ENCODE measurements around the gene SENP8.
A peak's percentile ranks its signal among the peaks of the same experiment; 100 is the strongest.
"Not testable (repeated sequence)": the region's sequence is repeated elsewhere in the genome, so short reads cannot be mapped to it uniquely, and the experiment has no call there.

SENP8 gene

DNA sequence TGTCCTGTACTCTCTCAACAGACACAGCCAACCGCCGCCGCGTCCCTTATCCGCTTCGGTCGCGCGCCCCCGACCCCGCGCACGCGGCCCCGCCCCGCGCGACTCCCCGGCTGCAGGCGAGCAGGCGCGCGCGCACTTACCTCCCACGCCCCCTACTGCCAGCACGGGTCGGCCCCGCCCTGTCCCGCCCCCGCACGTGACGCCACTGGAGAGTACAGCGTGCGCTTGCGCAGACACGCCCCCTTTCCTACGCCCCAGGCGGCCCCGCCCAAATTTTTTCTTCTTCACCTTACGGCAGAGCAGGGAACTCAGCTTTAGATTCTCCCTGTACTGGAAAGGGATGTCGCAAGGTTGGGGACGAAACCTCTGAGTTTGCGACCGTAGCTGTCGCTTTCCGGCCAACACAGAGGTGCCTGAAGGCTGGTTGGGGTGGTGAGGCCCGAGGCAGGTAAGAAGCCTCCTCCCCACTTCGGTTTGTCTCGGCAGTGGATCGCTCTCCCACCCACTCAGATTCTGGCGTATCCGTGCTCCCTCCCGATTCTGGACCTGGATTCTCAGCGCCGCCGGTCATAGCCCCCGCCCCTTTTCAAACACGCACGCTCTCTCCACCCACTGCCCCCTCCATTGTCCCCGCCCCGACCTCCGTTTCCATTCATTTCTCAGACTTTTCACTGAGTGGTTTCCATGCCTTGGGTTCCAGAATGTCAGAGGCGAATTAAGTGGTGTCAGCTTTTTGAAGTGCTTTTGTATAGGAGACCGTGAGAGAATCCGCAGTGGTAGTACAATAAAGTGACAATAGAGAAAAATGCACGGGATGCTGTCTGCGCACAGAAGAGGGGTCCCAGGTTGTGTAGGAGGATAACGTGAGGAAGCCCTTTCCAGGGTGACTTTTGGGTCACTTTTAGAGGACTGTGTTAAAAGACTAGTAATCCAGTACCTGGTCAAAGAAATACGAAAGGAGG is at the start of gene SENP8, which contains the start of gene MYO9A:
Gene SENP8 (plus strand): TSS at position 387 of the 962 bp plus-strand sequence. CDS start 21,221 bp downstream, outside the sequence.
Gene MYO9A (minus strand): TSS at position 134 of the 962 bp plus-strand sequence. CDS start 71,587 bp downstream, outside the sequence.
- peak; percentile 98 to 99 for DNase-seq (ENCODE audit: low read depth in 2 of 2)

DNA sequence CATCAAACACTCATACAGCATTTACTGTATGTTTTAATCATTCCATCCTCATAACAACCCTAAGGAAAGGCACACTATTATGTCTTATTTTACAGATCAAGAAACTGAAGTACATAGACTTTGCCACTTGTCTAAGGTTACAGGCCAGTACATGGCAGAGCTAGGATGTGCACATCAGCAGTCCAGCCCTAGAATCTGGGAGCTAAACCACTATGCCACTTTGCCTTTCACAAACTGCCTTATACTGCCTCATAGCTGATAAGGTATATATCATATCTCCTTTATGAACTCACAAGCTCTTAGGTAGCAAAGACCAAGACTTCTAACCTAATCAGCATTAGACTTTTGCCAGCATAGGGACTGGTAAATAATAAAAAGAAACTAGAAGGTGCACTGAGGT is 49.3 kb upstream of the SENP8 start:
- DNase-seq (ENCODE audit: low read depth in 2 of 2): no peak

DNA sequence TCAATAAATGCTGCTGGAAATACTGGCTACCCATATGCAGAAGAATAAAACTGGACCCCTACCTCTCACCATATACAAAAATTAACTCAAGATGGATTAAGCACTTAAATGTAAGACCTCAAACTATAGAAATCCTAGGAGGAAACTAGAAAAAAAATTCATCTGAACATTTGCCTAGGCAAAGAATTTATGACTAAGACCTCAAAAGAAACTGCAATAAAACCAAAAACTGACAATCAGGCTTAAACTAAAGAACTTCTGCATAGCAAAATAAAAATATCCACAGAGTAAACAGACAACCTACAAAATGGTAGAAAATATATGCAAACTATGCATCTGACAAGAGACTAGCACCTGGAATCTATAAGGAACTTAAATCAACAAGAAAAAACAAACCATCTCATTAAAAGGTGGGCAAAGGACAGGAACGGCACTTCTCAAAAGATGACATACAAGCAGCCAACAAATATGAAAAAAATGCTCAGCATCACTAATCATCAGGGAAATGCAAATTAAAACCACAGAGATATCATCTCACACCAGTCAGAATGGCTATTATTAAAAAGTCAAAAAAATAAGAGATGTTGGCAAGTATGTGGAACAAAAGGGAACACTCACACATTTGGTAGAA is 47.3 kb upstream of the SENP8 start:
- DNase-seq (ENCODE audit: low read depth in 2 of 2): no peak

DNA sequence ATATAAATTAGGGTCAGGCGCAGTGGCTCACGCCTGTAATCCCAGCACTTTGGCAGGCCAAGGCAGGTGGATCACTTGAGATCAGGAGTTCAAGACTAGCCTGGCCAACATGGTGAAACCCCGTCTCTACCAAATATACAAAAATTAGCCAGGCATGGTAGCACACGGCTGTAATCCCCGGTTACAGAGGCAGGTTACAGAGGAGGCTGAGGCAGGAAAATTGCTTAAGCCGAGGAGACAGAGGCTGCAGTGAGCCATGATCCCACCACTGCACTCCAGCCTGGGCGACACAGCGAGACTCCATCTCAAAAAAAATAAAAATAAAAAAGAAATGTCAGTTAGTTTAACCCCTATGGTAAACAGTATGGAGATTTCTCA is 46.8 kb upstream of the SENP8 start:
- DNase-seq (ENCODE audit: low read depth in 2 of 2): not testable (repeated sequence)

DNA sequence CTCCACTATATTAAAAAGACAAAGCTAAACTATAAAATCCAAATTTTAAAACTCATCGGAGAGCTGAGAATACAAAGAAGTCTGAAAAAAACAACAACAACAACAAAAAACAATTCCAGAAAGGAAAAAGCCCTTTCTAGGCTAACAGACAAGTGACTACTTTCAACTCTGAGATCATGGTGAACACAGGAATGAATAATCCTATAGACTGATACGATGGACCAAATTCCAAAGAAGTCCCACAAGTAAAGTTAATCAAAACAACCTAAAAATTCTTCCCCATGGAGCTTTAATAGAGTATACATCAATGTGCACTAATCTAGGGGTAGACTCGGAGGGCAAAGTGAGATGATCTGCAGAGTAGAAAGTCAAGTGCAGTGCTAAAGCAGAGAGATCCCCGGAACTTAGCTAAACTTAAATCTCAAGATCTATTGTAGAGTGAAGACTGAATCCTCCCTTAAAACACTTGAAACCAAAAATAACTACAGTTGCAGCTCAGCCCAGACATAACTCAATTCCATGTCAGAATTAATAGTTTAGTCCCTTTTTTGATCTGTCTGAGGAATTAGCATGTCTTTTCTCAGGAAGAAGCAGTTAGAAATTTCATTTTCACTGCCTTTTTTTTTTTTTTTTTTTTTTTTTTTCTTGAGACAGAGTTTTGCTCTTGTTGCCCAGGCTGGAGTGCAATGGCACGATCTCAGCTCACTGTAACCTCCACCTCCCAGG is 43.7 kb upstream of the SENP8 start:
- no peak for DNase-seq (ENCODE audit: low read depth in 2 of 2)

DNA sequence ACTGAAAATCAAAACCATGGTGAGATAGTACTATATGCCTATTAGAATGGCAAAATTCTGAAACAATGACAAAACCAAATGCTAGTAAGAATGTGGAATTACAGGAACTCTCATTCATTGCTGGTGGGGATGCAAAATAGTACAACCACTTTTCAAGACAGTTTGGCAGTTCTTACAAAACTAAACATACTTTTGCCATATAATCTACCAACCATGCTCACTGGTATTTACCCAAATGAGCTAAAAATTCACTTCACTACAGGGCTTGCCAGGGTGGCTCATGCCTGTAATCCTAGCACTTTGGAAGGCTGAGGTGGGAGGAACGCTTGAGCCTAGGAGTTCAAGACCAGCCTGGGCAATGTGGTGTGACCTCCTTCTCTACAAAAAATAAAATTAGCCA is 40.3 kb upstream of the SENP8 start:
- no peak for DNase-seq (ENCODE audit: low read depth in 2 of 2)

DNA sequence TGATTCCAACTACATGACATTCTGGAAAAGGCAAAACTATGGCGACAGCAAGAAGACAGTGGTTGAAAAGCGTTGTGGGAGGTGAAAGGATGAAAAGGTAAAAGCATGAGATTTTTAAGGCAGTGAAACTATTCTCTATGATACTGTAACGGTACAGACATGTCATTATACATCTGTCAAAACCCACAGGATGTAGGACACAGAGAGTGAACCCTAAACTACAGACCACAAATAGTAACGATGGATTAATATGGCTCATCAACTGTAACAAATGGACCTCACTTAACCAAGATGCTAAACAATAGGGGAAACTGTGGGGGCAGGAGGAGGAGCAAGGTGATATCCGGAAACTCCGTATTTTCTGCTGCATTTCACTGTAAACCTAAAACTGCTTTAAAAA is 39.3 kb upstream of the SENP8 start:
- no peak for DNase-seq (ENCODE audit: low read depth in 2 of 2)

DNA sequence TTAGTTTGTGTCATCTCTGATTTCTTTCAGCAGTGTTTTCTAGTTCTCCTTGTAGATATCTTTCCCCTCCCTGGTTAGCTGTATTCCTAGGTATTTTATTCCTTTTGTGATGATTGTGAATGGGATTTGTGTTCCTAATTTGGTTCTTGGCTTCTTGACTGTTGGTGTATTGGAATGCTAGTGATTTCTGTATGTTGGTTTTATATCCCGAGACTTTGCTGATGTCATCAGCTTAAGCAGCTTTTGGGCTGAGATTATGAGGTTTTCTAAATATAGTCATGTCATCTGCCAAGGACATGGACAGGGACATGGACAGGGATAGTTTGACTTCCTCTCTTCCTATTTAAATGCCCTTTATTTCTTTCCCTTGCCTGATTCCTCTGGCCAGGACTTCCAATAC is 36.0 kb upstream of the SENP8 start:
- no peak for DNase-seq (ENCODE audit: low read depth in 2 of 2)

DNA sequence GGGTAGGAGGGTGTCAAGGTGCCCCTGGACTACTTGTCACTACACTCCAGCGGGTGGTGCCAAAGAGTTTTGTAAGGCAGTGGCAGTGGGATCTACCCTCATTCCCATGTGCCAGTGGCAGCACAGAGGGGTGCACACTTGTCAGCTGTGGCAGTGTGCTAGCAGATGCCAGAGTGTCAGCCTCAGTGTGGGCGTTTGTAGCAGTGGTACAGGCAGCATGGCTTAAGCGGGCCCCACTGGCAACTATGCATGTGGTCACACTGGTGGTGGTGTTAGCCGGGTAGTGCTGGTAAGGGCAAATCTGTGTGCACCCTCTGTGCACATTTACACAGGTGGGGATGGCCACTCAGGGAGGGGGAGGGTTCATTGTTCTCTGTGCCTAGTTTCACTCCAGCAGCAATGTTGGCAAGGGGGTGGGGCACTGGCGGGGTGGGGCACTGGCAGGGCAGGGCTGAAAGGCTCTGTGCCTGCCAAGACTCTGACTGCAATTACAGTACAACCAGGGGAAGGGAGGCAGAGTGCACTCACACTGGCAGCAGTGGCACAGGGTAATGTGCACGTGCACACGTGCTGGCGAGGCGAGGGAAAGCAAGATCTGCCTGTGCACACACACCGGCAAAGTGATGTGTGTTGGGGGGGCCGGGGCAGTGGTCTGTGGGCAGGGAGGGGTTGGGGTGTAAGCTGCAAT is 32.0 kb upstream of the SENP8 start:
- DNase-seq (ENCODE audit: low read depth in 2 of 2): no peak

DNA sequence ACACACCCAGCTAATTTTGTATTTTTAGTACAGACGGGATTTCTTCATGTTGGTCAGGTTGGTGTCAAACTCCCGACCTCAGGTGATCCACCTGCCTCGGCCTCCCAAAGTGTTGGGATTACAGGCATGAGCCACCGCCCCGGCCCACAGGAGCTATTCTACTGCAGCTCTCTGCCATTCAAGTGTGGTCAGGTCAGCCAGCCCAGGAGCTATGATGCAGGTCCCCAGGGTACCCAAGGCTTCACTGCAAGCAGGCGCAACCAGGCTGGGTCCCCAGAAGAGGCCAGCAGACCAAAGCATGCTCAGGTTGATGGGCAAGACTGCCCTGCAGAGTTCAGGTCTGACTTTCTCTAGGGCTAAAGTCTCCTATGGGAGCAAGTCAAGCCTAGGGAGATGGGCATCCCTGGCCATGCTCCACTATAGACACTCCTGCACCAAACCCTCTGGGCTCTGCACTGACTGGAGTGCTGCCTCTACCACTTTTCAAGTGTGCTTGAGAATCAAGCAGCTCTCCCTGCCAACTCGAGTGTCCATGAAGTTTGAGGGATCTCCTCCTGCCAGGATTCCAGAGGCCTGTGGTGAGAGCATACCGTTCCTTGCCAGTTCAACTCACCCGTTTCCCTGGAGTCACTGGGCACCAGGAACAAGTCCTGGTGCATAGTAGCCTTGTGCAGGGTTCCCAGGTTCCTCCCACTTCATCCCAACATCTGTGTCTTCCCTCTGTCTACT is 31.1 kb upstream of the SENP8 start:
- no peak for DNase-seq (ENCODE audit: low read depth in 2 of 2)

DNA sequence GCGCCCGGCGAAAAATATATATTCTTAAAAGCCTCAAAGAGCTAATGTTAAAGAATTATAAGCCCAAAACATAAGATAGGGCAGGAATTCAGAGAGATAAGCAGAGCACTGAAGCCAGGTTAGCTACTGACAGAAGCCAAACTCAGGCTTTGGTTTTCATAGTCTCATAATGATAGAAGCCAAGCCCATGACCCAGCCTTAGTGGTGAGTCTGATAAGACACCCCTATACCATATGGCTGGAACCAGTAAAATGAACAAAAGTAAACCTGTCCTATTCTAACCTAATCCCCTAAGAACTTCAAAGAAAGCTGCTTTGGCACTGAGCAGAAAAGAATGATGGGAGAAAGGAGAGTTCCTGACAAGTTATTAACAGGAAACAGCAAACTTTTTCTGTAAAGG is 26.2 kb upstream of the SENP8 start:
- no peak for DNase-seq (ENCODE audit: low read depth in 2 of 2)

DNA sequence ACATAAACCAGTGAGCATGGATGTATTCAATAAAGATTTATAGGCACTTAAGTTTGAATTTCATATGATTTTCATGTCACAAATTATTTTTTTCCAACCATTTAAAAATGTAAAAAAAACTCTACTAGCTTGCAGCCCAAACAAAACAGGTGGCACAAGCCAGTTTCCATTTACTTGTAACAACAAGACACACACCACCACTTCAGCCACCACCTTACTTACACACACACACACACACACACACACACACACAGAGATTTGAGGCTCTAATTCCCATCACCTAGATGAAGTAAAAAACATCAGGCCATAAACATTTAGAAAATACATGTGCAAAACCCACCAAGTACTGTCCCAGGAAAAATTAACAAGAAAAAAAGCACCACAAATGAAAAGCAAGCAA is 25.5 kb upstream of the SENP8 start:
- no peak for DNase-seq (ENCODE audit: low read depth in 2 of 2)

DNA sequence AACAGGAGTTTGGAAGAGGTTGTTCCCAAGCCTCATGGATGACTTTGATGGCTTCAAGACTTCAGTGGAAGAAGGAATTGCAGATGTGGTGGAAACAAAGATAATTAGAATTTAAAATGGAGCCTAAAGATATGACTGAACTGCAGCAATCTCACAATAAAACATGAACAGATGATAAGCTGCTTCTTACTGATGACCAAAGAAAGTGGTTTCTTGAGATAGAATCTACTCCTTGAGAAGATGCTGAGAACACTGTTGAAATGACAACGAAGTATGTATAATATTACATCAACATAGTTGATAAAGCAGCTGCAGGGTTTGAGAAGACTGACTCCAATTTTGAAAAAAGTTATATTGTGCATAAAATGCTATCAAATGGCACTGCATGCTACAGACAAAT is 21.4 kb upstream of the SENP8 start:
- no peak for DNase-seq (ENCODE audit: low read depth in 2 of 2)

DNA sequence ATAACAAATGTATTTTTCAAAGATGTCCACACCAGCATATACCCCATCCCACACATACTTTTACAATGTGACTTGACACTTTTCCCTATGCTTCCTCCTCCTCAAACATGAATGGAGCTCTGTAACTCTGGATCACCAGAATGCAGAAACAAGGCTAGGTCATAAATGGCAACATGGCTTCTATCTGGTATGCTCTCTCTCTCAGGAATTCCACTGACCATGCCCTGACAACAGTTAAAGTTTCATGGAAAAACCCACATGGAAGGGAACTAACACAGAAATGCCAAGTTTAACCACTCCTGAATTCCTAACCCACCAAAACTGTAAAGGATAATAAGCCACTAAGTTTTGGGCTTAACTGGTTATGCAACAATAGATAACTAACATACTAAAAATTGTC is 20.2 kb upstream of the SENP8 start:
- no peak for DNase-seq (ENCODE audit: low read depth in 2 of 2)

DNA sequence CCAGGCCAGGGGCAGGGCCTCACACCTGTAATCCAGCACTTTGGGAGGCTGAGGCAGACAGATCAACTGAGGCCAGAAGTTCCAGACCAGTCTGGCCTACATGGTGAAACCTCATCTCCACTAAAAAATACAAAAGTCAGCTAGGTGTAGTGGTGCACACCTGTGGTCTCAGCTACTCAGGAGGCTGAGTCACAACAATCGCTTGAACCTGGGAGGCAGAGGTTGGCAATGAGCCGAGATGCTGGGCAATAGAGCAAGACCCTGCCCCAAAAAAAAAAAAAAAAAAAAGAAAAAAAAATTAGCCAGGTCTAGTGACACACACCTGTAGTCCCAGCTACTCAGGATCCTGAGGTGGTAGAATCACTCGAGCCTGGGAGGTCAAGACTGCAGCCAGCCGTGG is 19.0 kb upstream of the SENP8 start:
- no peak for DNase-seq (ENCODE audit: low read depth in 2 of 2)

DNA sequence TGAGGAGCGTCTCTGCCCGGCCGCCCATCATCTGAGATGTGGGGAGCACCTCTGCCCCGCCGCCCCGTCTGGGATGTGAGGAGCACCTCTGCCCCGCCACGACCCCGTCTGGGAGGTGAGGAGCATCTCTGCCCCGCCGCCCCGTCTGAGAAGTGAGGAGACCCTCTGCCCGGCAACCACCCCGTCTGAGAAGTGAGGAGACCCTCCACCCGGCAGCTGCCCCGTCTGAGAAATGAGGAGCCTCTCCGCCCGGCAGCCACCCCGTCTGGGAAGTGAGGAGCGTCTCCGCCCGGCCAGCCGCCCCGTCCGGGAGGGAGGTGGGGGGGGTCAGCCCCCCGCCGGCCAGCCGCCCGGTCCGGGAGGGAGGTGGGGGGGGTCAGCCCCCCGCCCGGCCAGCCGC is 17.7 kb upstream of the SENP8 start:
- DNase-seq (ENCODE audit: low read depth in 2 of 2): not testable (repeated sequence)

DNA sequence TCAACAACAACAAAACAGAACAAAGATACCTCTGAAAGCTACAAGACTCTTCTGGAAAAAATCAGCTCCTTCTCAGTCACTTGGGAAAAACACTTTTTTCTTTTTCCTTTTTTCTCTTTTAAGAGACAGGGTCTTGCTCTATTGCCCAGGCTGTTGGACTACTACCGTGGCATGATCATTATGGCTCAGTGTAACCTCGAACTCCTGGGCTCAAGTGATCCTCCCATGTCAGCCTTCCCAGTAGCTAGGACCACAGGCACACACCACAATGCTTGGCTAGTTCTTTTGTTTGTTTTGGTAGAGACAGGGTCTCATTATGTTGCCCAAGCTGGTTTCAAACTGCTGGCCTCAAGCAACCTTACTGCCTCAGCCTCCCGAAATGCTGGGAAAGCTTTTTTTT is 13.1 kb upstream of the SENP8 start:
- DNase-seq (ENCODE audit: low read depth in 2 of 2): no peak

DNA sequence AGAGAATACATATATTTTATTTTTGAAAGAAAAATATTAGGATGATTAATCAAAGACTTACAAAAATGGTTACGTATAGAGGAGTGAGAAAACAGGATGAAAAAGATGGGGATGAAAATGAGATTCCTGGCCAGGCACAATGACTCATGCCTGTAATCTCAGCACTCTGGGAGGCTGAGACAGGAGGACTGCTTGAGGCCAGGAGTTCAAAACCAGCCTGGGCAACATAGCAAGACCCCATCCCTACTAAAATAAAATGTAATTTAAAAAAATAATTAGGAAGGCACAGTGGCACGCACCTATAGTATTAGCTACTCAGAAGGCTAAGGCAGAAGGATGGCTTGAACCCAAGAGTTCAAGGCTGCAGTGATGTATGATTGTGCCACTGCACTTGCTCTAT is 12.1 kb upstream of the SENP8 start:
- DNase-seq (ENCODE audit: low read depth in 2 of 2): no peak

DNA sequence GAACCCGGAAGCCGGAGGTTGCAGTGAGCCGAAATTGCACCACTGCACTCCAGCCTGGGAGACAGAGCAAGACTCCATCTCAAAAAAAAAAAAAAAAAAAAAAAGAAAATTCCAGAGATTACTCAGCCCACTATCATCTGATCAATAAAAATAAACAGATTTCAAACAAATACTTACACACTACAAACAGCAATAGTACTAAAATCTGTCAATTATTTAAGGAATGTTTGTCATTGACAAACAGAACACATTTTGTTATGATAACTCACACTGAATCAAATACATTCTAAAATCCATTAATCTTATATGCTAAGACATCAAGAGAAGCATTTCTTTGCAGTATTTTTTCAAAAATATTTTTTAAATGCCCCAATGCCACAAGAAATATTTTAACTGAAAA is 7.8 kb upstream of the SENP8 start:
- no peak for DNase-seq (ENCODE audit: low read depth in 2 of 2)

DNA sequence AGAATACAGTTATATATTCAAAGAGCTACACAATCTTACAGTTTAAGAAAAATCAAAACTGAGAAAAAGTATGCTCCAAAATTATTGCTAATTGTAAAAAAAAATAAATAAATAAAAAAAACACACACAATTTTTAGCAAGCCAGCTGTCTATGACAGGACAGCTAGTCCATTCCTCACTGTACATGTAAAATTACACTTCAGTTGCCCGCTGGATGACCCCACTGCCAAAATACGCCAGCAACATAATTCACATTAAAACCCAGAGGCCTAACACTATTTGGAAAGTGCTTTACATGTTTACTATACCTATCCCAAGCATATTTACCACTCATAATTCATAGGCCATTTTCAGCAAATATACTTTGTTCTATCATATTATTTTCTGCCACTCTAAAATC is 6.1 kb upstream of the SENP8 start:
- no peak for DNase-seq (ENCODE audit: low read depth in 2 of 2)

DNA sequence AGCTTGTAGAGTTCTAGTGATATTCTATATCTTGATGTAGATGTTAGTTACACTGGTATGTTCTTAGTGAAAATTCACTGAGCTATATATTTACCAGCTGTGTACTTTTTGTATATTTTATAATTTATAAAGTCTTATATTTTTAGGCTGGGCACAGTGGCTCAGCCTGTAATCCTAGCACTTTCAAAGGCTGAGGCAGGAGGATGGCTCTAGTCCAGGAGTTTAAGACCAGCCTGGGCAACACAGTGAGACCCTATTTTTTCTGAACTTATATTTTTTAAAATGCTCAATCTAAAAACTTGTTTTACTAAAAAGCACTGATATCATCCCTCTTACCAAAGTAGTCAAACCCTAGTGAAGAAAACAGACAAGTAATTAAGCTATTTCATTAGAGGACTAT is 5.4 kb upstream of the SENP8 start:
- DNase-seq (ENCODE audit: low read depth in 2 of 2): no peak
